ENCODE measurements around the gene HS3ST2.

- no peak for TF ChIP-seq SP1 (CRISPR knock-in tag; conservative IDR thresholded peaks at IDR 0.05)
- TF ChIP-seq, protein P1, sequence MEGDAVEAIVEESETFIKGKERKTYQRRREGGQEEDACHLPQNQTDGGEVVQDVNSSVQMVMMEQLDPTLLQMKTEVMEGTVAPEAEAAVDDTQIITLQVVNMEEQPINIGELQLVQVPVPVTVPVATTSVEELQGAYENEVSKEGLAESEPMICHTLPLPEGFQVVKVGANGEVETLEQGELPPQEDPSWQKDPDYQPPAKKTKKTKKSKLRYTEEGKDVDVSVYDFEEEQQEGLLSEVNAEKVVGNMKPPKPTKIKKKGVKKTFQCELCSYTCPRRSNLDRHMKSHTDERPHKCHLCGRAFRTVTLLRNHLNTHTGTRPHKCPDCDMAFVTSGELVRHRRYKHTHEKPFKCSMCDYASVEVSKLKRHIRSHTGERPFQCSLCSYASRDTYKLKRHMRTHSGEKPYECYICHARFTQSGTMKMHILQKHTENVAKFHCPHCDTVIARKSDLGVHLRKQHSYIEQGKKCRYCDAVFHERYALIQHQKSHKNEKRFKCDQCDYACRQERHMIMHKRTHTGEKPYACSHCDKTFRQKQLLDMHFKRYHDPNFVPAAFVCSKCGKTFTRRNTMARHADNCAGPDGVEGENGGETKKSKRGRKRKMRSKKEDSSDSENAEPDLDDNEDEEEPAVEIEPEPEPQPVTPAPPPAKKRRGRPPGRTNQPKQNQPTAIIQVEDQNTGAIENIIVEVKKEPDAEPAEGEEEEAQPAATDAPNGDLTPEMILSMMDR (IDR thresholded peaks at IDR 0.05) = no peak
Observed at GRCh38 chr16:22897184-22897583, 83.2 kb downstream of the HS3ST2 start.
